NB4 (cell line): ENCODE measurements around the gene FBXO11.

ENCODE experiments used
- POLR2A ChIP-seq: IDR thresholded peaks from 2 replicates; pipeline ENCODE4 v1.6.1; 2011; ENCODE audit warnings: mild to moderate bottlenecking; ENCODE audit not compliant: insufficient read length; ENCODE audit errors: extremely low read depth
- TF ChIP-seq, protein P1 (sequence below): IDR thresholded peaks from one replicate; pipeline ENCODE4 v1.5.1; 2012; ENCODE audit warnings: low read depth, low read length
- TF ChIP-seq, protein P2 (sequence below): IDR thresholded peaks from 2 replicates; pipeline ENCODE4 v1.6.1; 2011; ENCODE audit warnings: low read depth, low read length

DNA sequence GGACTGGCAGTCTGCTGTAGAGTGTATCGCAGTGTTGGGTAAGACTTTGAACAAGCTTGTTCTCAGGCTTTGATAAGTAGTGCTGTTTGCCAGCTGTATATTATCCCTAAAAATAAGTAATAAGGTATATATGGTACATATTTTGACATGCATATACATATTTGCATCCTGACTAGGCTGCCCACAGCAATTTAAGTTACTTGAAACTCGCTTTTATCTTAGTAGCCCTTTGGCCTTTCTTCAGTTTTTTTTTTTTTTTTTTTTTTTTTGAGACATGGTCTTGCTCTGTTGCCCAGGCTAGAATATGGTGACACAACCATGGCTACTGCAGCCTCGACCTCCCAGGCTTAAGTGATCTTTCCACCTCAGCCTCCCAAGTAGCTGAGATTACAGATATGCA, 105.2 kb downstream of the FBXO11 start:
- TF ChIP-seq, protein P1, sequence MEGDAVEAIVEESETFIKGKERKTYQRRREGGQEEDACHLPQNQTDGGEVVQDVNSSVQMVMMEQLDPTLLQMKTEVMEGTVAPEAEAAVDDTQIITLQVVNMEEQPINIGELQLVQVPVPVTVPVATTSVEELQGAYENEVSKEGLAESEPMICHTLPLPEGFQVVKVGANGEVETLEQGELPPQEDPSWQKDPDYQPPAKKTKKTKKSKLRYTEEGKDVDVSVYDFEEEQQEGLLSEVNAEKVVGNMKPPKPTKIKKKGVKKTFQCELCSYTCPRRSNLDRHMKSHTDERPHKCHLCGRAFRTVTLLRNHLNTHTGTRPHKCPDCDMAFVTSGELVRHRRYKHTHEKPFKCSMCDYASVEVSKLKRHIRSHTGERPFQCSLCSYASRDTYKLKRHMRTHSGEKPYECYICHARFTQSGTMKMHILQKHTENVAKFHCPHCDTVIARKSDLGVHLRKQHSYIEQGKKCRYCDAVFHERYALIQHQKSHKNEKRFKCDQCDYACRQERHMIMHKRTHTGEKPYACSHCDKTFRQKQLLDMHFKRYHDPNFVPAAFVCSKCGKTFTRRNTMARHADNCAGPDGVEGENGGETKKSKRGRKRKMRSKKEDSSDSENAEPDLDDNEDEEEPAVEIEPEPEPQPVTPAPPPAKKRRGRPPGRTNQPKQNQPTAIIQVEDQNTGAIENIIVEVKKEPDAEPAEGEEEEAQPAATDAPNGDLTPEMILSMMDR: no peak
- TF ChIP-seq POLR2A: no peak
- TF ChIP-seq, protein P2, sequence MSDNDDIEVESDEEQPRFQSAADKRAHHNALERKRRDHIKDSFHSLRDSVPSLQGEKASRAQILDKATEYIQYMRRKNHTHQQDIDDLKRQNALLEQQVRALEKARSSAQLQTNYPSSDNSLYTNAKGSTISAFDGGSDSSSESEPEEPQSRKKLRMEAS: no peak
